GM18867 (cell line): ENCODE results near the gene ZFYVE26.
"Not testable (repeated sequence)": the region's sequence is repeated elsewhere in the genome, so short reads cannot be mapped to it uniquely, and the experiment has no call there.

ENCODE experiments used
- ATAC-seq: cut with Tn5 transposase; IDR thresholded peaks from one replicate; pipeline ENCODE4 v1.9.1; 2021; ENCODE audit warnings: mild to moderate bottlenecking, moderate library complexity; ENCODE audit not compliant: unreplicated experiment

ZFYVE26 gene

DNA sequence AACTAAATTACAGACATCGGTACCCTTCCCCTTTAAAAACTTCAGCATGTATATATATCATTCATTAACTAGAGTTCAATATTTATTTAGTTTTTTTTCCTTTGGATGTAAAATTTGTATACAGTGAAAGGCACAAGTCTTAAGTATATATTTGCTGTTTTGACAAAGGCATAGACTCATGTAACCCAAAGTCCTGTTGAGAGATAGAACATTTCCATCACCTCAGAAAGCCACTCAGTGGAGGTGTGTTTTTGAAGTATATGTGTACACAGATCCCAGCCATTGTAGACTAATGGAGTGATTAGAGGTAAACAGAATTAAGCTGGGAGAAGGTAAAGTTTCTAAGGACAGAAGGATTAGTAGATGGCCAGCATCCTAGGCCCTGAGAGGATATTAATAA is 99.3 kb downstream of the ZFYVE26 start:
- ATAC-seq: no peak

DNA sequence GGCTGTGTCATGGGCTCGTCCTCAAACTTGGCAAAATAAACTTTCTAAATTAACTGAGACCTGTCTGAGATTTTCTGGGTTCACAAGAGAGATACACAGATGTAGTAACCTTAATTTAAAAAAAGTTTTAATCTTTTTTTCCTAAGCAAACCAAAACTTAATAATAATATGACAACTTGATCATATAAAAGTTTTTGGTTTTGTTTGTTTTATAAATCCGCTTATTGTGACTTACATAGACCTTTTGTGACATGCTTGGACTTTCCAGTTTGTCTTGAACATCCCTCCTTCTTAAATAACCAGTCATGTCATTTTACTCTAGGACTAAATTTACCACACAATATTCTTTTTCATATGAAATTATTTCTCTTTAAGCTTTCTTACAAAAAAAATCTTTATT is 106.2 kb downstream of the ZFYVE26 start:
- ATAC-seq: no peak

DNA sequence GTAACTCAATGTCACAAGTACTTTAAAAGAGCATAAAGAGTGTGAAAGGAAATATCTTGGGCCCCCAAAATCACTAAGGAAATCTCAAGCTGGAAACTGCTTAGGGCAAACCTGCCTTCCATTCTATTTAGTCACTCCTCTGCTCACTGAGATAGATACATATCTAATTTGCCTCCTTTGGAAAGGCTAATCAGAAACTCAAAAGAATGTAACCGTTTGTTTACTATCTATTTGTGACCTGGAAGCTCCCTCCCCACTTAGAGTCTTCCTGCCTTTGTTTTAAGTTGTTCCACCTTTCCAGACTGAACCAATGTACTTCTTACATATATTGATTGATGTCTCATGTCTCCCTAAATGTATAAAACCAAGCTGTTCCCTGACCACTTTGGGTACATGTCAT is 106.6 kb downstream of the ZFYVE26 start:
- not testable (repeated sequence) for ATAC-seq

GRCh38 chr14:67709346-67709745 is 107.0 kb downstream of the ZFYVE26 start:
- ATAC-seq: not testable (repeated sequence)

GRCh38 chr14:67705211-67705610 is 111.2 kb downstream of the ZFYVE26 start:
- no peak for ATAC-seq

DNA sequence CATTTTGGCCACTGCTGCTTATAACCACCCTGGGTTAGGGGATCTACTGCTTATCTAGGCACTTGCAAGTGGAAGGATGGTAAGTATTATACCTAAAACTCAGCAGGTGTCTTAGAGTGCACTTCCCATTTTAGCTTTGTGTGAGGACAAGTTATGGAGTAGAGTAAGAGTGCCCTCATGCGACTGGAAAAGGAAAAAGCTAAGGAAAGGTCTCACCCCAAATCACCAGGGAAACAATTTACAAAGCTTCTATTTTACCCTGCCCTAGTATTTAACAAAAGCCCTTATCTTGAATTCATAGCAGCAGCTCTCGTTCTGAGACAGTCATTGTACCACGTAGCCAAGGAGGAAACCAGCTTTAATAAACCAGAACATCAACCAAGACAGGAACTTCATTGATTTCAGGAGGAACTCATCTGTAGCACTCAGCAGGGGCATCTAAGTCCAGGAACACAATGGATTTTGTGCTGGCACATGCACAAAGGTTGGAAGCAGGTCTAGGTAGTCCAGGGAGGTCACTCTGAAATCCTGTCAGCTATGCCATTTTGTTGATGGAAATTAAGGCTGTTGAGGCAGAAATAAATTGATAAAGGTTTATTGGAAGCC is 111.8 kb downstream of the ZFYVE26 start:
- peak; percentile 44 for ATAC-seq

DNA sequence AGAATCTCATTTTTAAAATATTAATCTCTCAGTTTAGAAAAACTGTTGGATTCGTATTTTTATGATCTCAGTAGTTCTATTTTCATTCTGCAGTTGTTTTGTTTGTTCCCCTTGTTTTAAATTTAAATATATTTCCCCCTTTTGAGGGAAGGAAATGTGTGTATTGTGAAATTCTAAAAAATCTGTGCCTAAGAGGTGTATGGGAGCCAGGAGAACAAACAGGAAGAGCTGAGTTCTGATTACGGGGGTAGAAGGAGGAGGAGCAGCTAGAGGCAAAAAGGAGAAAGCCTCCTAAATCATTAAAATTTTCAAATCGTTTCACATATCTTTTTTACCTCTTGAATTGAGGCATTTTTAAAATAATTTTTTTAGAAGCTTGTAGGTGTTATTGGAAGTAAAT is 112.4 kb downstream of the ZFYVE26 start:
- ATAC-seq: no peak

DNA sequence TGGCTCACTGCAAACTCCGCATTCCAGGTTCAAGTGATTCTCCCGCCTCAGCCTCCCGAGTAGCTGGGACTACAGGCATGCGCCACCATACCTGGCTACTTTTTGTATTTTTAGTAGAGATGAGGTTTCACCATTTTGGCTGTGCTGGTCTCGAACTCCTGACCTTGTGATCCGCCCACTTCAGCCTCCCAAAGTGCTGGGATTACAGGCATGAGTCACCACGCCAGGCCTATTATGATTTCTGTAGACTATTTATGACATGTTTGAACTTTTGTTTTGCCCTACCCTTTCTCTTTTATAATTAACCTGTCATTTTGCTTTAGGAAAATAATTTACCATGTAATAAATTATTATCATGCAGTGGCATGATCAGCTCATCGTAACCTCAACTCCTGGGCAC is 114.9 kb downstream of the ZFYVE26 start, which contains the start of gene RDH12:
Gene RDH12, plus strand, starts transcription at position 395 of the 400 bp plus-strand sequence. CDS start 20,757 bp downstream, outside the sequence.
- ATAC-seq: not testable (repeated sequence)

GRCh38 chr14:67698179-67698578 is 118.2 kb downstream of the ZFYVE26 start:
- ATAC-seq: no peak

GRCh38 chr14:67697006-67697405 is 119.4 kb downstream of the ZFYVE26 start:
- ATAC-seq: no peak
